ENCODE measurements around the gene CNKSR3. TPM values are rescaled to one million over a fixed set of nuclear protein-coding genes. Genes with fewer than 3 reads are reported as not detected.

CNKSR3 gene
- total RNA-seq, 2 donors from 2014 or later, result 13.0 to 14.3 TPM

GRCh38 chr6:154487367-154488247, 22.9 kb downstream of the CNKSR3 start:
- intact Hi-C loops (cut with DNase I), result no loop called here
- DNase-seq (ENCODE audit: low spot score), result no peak

- no peak for DNase-seq (ENCODE audit: low spot score)
- intact Hi-C loops (cut with DNase I), result no loop called here
These were observed 24.7 kb downstream of the CNKSR3 start for GRCh38 chr6:154485815-154486214.

DNA sequence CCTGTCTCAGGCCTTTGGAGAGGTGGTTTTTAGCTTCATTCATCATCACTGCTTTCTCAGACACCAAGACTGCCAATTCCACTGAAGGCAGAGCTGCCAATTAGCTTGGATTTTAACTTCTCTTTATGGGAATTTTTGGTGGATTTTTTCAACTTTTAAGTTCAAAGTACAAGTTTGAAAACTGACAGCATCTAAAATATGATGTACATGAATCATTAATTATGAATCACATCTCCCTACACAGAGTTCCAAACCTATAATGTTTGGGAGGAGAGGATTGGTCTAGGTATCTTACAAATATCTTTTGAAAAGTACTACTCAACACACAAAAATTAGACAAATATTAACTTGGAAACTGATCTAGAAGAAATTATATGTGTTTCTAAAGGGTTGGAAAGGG, 25.5 kb downstream of the CNKSR3 start:
- intact Hi-C loops (cut with DNase I), result no loop called here
- DNase-seq (ENCODE audit: low spot score), result no peak

DNA sequence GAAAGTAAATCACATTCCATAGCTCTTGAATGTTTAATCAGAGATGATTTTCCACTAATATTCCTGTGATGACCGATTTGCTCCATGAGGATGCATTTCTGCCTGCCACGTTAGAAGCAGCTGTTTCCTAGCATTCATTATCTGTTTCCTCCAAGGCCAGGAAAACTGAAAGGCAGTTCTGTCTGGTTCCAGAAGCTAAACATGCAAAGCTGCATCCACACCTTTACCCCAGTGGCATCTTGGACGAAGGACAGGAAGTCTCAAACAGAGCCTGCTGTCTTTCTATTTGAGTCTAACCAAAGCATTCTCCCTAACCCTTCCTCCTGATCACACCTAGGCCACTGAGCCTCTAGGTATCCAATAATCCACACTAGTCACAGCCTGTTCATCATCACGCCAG, 27.6 kb downstream of the CNKSR3 start:
- intact Hi-C loops (cut with DNase I), result no loop called here
- no peak for DNase-seq (ENCODE audit: low spot score)

- intact Hi-C loops (cut with DNase I), result no loop called here
- no peak for DNase-seq (ENCODE audit: low spot score)
These were observed 28.9 kb downstream of the CNKSR3 start for GRCh38 chr6:154481521-154482013.

- intact Hi-C loops (cut with DNase I), result no loop called here
- DNase-seq (ENCODE audit: low spot score), result peak; percentile 29
These were observed 30.5 kb downstream of the CNKSR3 start for GRCh38 chr6:154479771-154480639.

DNA sequence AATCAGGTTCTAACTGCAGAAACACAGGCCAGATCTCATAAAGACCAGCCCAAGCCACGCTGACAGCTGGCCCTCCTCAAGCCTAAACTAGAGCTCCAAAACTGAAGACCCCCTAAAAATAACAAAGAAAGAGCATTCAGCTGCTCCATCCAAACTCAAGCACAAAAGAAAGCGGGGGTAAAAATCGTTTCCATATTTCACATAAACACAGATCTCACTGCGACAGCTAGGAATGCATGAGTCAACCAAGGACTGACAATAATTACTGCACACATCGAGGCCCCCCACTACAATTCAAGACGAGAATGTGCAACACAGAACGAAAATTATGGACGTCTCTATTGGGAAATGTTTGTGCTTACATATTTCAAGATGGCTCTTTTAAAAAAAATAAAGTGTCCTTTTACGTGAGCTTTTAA, 31.1 kb downstream of the CNKSR3 start:
- no peak for DNase-seq (ENCODE audit: low spot score)
- intact Hi-C loops (cut with DNase I), result no loop called here

- intact Hi-C loops (cut with DNase I), result no loop called here
- no peak for DNase-seq (ENCODE audit: low spot score)
These were observed 31.8 kb downstream of the CNKSR3 start for GRCh38 chr6:154478701-154479060.

- no peak for DNase-seq (ENCODE audit: low spot score)
- intact Hi-C loops (cut with DNase I), result no loop called here
These were observed 32.3 kb downstream of the CNKSR3 start for GRCh38 chr6:154478021-154478700.

- intact Hi-C loops (cut with DNase I), result no loop called here
- DNase-seq (ENCODE audit: low spot score), result no peak
These were observed 34.0 kb downstream of the CNKSR3 start for GRCh38 chr6:154476494-154476893.

- DNase-seq (ENCODE audit: low spot score), result no peak
- intact Hi-C loops (cut with DNase I), result no loop called here
These were observed 35.6 kb downstream of the CNKSR3 start for GRCh38 chr6:154474648-154475428.

- intact Hi-C loops (cut with DNase I), result no loop called here
- no peak for DNase-seq (ENCODE audit: low spot score)
These were observed 37.2 kb downstream of the CNKSR3 start for GRCh38 chr6:154473324-154473723.

DNA sequence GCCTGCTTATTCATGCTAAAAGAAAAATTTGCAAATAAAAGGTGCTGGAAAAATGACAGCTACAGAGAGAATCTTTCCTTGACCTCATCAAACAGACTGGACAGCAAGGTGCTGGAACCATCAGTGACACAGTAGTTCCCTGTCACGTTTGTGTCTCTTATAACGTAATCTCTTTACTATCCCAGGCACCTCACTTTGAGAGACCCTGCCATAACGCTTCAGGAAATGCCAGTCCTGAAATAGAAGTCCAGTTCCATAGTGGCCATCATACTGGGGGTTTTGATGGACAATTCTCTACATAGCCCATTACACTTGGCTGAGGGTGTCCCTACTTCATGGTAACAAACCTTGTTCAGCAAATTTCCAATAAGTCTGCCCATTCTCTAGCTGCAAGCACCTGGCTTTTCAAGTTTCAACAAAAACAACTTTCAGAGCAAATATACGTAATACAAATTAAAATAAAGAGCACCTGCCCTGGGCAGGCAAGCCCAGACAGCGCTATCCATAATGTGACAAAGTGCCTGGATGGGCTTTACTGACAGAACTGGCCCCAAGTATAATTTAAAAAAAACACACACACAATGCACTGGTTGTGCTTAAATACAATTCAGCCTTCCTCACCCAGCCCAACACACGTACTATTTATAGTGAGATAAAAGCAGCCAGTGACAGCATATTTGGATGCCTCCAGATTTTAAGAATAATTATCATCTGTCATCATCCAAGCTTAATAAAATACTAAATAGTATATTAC, 38.7 kb downstream of the CNKSR3 start:
- intact Hi-C loops (cut with DNase I), result no loop called here
- no peak for DNase-seq (ENCODE audit: low spot score)

- DNase-seq (ENCODE audit: low spot score), result no peak
- intact Hi-C loops (cut with DNase I), result no loop called here
These were observed 41.1 kb downstream of the CNKSR3 start for GRCh38 chr6:154469306-154469935.

DNA sequence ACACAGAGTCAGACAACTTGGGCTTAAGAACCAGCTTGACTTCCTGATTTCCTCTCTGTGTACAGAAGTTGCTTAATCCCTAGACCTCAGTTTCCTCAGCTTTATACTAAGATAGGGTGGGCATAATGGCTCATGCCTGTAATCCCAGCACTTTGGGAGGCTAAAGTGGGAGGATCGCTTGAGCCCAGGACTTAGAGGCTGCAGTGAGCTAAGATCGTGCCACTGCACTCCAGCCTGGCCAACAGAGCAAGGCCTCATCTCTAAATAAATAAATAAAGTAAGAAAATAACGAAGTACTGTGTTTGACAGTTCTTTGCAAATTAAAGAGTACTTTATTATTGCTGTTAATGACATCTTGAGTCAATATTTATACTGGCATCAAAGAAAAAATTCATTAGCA, 41.7 kb downstream of the CNKSR3 start:
- intact Hi-C loops (cut with DNase I), result no loop called here

DNA sequence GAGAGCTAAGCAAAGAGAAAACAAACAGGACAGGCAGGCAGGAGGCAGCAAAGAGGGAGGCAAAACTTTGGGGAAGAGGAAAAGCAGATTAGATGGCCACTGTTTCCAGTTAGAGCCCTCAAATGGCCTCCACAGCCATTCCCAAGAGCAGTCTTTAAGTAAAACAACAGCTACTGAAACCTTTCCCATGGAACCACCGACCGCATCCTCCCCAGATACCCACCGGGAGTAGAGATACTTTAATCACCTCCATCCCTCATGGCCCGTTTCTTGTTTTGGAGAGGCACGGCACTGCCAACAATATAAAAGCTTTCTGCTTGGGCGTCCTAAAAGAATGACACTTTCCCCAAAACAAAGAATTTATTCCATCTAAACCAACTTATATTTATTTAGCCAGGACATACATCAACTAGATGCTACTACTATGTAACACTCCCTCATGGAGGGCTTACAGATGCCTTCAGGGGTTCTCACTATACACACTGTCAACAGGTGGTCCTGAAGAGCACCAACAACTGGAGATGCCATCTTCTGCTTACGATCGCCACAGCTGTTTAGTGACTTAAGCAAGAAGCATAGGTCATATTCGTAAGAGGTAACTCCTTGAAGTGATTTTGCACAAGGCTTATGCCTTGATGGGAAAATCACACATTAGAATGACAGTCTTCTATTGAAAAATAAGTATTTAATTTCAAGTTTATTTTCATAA, 43.4 kb downstream of the CNKSR3 start:
- no peak for DNase-seq (ENCODE audit: low spot score)
- intact Hi-C loops (cut with DNase I), result no loop called here

More for the DNA sequence above, 41.7 kb downstream of the CNKSR3 start:
- DNase-seq (ENCODE audit: low spot score), result no peak

DNA sequence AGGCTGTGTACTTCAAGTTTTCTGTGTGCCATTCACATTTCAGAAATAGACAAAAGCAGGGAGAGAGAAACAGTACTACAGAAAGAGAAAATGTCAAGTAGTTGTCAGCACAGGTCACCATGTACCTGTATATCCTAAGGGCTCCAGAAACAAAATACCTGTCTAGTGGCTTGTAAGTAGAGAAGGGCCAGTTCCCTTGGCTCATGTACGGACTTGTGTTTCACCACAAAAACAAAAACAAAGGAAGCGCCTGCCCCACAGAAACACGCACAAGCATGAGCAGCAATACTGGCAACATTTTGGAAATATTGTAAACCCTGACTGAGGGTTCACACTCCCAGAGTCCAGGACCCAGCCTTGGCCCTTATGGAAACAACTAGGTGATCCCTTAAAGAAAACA, 44.3 kb downstream of the CNKSR3 start:
- no peak for DNase-seq (ENCODE audit: low spot score)

More for the DNA sequence above, 44.3 kb downstream of the CNKSR3 start:
- intact Hi-C loops (cut with DNase I), result no loop called here
